Measurements from ENCODE around the gene PUM1. TPM values are rescaled to one million over a fixed set of nuclear protein-coding genes. Genes with fewer than 3 reads are reported as not detected.
A peak's percentile ranks its signal among the peaks of the same experiment; 100 is the strongest.

The PUM1 gene
- total and polyA plus RNA-seq, 2 of the 4 experiments (the other 2 are of a cell fraction): 75.4 to 137 TPM

DNA sequence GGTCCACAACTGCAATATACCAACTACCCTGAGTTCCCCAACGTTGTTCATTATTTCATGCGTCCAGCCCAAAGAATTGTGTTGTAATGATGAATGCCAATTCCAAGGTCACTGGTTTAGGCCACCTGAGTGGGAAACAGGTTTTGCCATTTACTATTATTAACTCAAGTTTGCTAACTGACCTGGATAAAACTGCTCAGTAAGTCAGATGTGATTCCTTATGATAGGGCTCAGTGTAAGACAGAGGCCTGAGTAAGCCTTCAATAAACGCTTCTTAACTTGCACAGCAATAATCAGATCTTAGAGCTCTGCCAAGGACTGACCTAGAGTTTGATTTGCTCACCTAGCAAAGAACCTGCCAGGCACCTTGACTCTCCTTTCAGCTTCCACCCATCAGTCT, 10.0 kb downstream of the PUM1 start:
- Histone ChIP-seq H4K8ac (ENCODE audit: low read depth in 2 of 2, low read length in 2 of 2) (no peak overlapping the region), H4K91ac (ENCODE audit: insufficient read depth, low read depth, low read length) (no peak overlapping the region), H3K27me3 (ENCODE audit: control insufficient read depth, insufficient read depth, low read length) (no peaks in the 10 kb centered on the region), H3K9me3 (ENCODE audit: control insufficient read depth, insufficient read depth, low read length) (no peaks in the 10 kb centered on the region), H3K23ac (ENCODE audit: low read depth, low read length) (no peak overlapping the region), H2AK9ac (replicated peaks; ENCODE audit: low read depth, low read length, poor library complexity) (no peak overlapping the region), H2BK120ac (ENCODE audit: low read depth, low read length) (no peak overlapping the region), H4K5ac (ENCODE audit: low read depth, low read length) (no peak overlapping the region), H3K4me2 (ENCODE audit: low read depth, low read length) (peak overlapping the region; percentile 41), H2BK15ac (ENCODE audit: low read depth, low read length) (no peak overlapping the region), H2AFZ (replicated peaks; ENCODE audit: low read length, poor library complexity) (no peak overlapping the region), H3K9me1 (ENCODE audit: insufficient read depth, low read length) (peaks cover 27% of the 10 kb centered on the region), H2BK5ac (ENCODE audit: low read depth, low read length, poor library complexity, severe bottlenecking) (no peak overlapping the region), H3K4ac (ENCODE audit: low read depth, low read length) (no peak overlapping the region), H3K79me1 (ENCODE audit: low read depth in 1 of 2, low read length in 2 of 2) (peaks cover 5 to 54% of the 10 kb centered on the region in 2 experiments; a peak in 3 of 4 replicates), H3K9ac (ENCODE audit: low read depth, low read length) (no peak overlapping the region), H4K20me1 (ENCODE audit: insufficient read depth, low read length) (peaks cover 99% of the 10 kb centered on the region), H3K27ac (ENCODE audit: insufficient read depth, low read length) (no peak overlapping the region), H3K36me3 (ENCODE audit: control insufficient read depth, insufficient read depth, low read length) (peaks cover 35% of the 10 kb centered on the region), H3K4me3 (ENCODE audit: insufficient read depth, low read depth, low read length) (no peak overlapping the region), H3K14ac (replicated peaks; ENCODE audit: low read depth, low read length) (no peak overlapping the region), H3K18ac (ENCODE audit: low read depth, low read length) (no peak overlapping the region), H3K56ac (ENCODE audit: extremely low read depth, insufficient read depth, low read length) (no peak overlapping the region), H2AK5ac (ENCODE audit: low read depth, low read length) (no peak overlapping the region), H2BK20ac (ENCODE audit: low read depth, low read length) (no peak overlapping the region), H3K4me1 (ENCODE audit: control insufficient read depth, insufficient read depth, low read length) (peaks cover 6% of the 10 kb centered on the region)
- no TSS peak for BruUV-seq (replicated peaks)
- ATAC-seq (ENCODE audit: low read depth) (no peak), DNase-seq (no peak)
- POLR2A ChIA-PET (ENCODE audit: unreplicated experiment): no interaction called here
- no CpG with 5 or more reads among the region's 3 CpGs for WGBS, 2 experiments (ENCODE audit: extremely low coverage in 2 of 2, insufficient read length in 1 of 2)
- intact Hi-C loops (cut with micrococcal nuclease) (no loop called here), dilution Hi-C loops (cut with HindIII; ENCODE audit: low sequenced_read_pairs, unreplicated experiment) (no loop called here), in situ Hi-C loops (cut with MboI; ENCODE audit: low sequenced_read_pairs) (no loop called here)
- CTCF ChIA-PET: no interaction called here
- TF ChIP-seq RAD21 (IDR thresholded peaks at IDR 0.05; ENCODE audit: low read length) (no peak), CEBPB (IDR thresholded peaks at IDR 0.05; ENCODE audit: low read depth, low read length) (no peak), CHD1 (IDR thresholded peaks at IDR 0.05; ENCODE audit: low read depth, low read length) (no peak)
- TF ChIP-seq, protein P1, sequence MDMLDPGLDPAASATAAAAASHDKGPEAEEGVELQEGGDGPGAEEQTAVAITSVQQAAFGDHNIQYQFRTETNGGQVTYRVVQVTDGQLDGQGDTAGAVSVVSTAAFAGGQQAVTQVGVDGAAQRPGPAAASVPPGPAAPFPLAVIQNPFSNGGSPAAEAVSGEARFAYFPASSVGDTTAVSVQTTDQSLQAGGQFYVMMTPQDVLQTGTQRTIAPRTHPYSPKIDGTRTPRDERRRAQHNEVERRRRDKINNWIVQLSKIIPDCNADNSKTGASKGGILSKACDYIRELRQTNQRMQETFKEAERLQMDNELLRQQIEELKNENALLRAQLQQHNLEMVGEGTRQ (IDR thresholded peaks at IDR 0.05; ENCODE audit: low read depth, low read length): no peak

All from IMR-90 (cell line).